Neural progenitor cell (in vitro differentiated cells): ENCODE data around the gene DCC.

Source experiments
- CTCF ChIP-seq: fragments of 200-600 bp; sonication (generic); IDR thresholded peaks from 2 replicates; pipeline ENCODE4 v1.5.1; 2017; ENCODE audit warnings: antibody characterized with exemption, mild to moderate bottlenecking
- EZH2 ChIP-seq: fragments of 200-600 bp; sonication (generic); IDR thresholded peaks from 2 replicates; pipeline ENCODE4 v1.6.1; 2017; ENCODE audit warnings: antibody characterized with exemption, mild to moderate bottlenecking, moderate library complexity
- EZH2phosphoT487 ChIP-seq: fragments of 200-600 bp; sonication (generic); IDR thresholded peaks from 2 replicates; pipeline ENCODE4 v1.6.1; 2017; ENCODE audit warnings: antibody characterized with exemption

GRCh38 chr18:53281406-53281805 lies 941.4 kb downstream of the DCC start:
- TF ChIP-seq CTCF (no peak), EZH2 (no peak), EZH2phosphoT487 (no peak)
